HEK293 (cell line): ENCODE data around the gene UXS1.

Experiments used
- CTCF ChIP-seq: fragments of 450-650 bp; formaldehyde crosslinking; IDR thresholded peaks from 2 replicates; pipeline ENCODE4 v1.5.1; 2016; ENCODE audit warnings: missing biosample characterization, missing genetic modification characterization
- YY1 ChIP-seq: fragments of 450-650 bp; formaldehyde crosslinking; IDR thresholded peaks from 2 replicates; pipeline ENCODE4 v1.5.1; 2018; ENCODE audit warnings: missing biosample characterization, missing genetic modification characterization
- ZNF558 ChIP-seq: fragments of 450-650 bp; formaldehyde crosslinking; IDR thresholded peaks from 2 replicates; pipeline ENCODE4 v1.5.1; 2016; ENCODE audit warnings: missing biosample characterization, missing genetic modification characterization
- ZNF596 ChIP-seq: fragments of 450-650 bp; IDR thresholded peaks from 2 replicates; pipeline ENCODE4 v1.5.0; 2018; ENCODE audit warnings: missing biosample characterization, mild to moderate bottlenecking, missing genetic modification characterization, moderate library complexity

- TF ChIP-seq CTCF (tag by site-specific recombination) = no peak
- TF ChIP-seq ZNF558 (tag by site-specific recombination) = no peak
- no peak for TF ChIP-seq YY1 (tag by site-specific recombination)
- TF ChIP-seq ZNF596 (tag by site-specific recombination) = no peak
These were observed 29.2 kb upstream of the UXS1 start for GRCh38 chr2:106223347-106223746.
